Activated T-cell treated with anti-CD3 and anti-CD28 coated beads, Interleukin-2, amount 50 U/mL, for 24 hours (primary cell): ENCODE measurements around the gene ACOD1.
A peak's percentile ranks its signal among the peaks of the same experiment; 100 is the strongest.

Experiments
- DNase-seq: peaks from one replicate; pipeline ENCODE4 v3.0.0-alpha.2; 2020
- H3K27ac Mint-ChIP-seq: 2 replicates; pipeline ENCODE4 v1.8.0; 2020; ENCODE audit warnings: mild to moderate bottlenecking, mixed read lengths
- H3K27me3 Mint-ChIP-seq: 2 replicates; pipeline ENCODE4 v1.8.0; 2020; ENCODE audit warnings: mixed read lengths
- H3K36me3 Mint-ChIP-seq: 2 replicates; pipeline ENCODE4 v1.8.0; 2020; ENCODE audit warnings: low read depth, mixed read lengths
- H3K4me1 Mint-ChIP-seq: 2 replicates; pipeline ENCODE4 v1.8.0; 2020; ENCODE audit warnings: low read depth, mixed read lengths
- H3K4me3 Mint-ChIP-seq: 2 replicates; pipeline ENCODE4 v1.8.0; 2020; ENCODE audit warnings: mild to moderate bottlenecking, moderate library complexity, mixed read lengths
- H3K9me3 Mint-ChIP-seq: 2 replicates; pipeline ENCODE4 v1.8.0; 2020; ENCODE audit warnings: mixed read lengths

ACOD1 gene

GRCh38 chr13:76991796-76992547 lies 43.7 kb downstream of the ACOD1 start, which contains the start of gene CLN5:
Gene CLN5 (plus strand): TSS chr13:76992081. CDS start chr13:76992099, 18 bp downstream.
- Mint-ChIP-seq H3K27me3 (peaks cover 5% of the 10 kb centered on the region), H3K4me1 (peaks cover 39% of the 10 kb centered on the region), H3K9me3 (no peaks in the 10 kb centered on the region), H3K36me3 (peaks cover 29% of the 10 kb centered on the region), H3K4me3 (peak within 1 kb of the TSS; percentile 93), H3K27ac (peak within 1 kb of the TSS; percentile 99)
- peak; percentile 95 for DNase-seq

- Mint-ChIP-seq H3K9me3 (no peaks in the 10 kb centered on the region), H3K27me3 (no peaks in the 10 kb centered on the region), H3K27ac (peak overlapping the region; percentile 99), H3K36me3 (peaks cover 35% of the 10 kb centered on the region), H3K4me3 (peak overlapping the region; percentile 93), H3K4me1 (peaks cover 39% of the 10 kb centered on the region)
- peak; percentile 55 for DNase-seq
These were observed 44.3 kb downstream of the ACOD1 start for GRCh38 chr13:76992548-76993001.

GRCh38 chr13:76993021-76993420 lies 44.7 kb downstream of the ACOD1 start:
- DNase-seq = no peak
- peaks cover 41% of the 10 kb centered on the region for H3K4me1 Mint-ChIP-seq

GRCh38 chr13:76993473-76993872 lies 45.2 kb downstream of the ACOD1 start:
- peak overlapping the region; percentile 99 for H3K27ac Mint-ChIP-seq
- peaks cover 45% of the 10 kb centered on the region for H3K4me1 Mint-ChIP-seq
- no peak for DNase-seq
- H3K9me3 Mint-ChIP-seq = no peaks in the 10 kb centered on the region
- peak overlapping the region; percentile 93 for H3K4me3 Mint-ChIP-seq
- no peaks in the 10 kb centered on the region for H3K27me3 Mint-ChIP-seq
- peaks cover 44% of the 10 kb centered on the region for H3K36me3 Mint-ChIP-seq

More at GRCh38 chr13:76993021-76993420, 44.7 kb downstream of the ACOD1 start:
- Mint-ChIP-seq H3K36me3 (peaks cover 40% of the 10 kb centered on the region), H3K27me3 (no peaks in the 10 kb centered on the region), H3K27ac (peak overlapping the region; percentile 99), H3K4me3 (peak overlapping the region; percentile 93), H3K9me3 (no peaks in the 10 kb centered on the region)

- H3K9me3 Mint-ChIP-seq = no peaks in the 10 kb centered on the region
- H3K4me3 Mint-ChIP-seq = peak overlapping the region; percentile 9
- DNase-seq = no peak
- no peaks in the 10 kb centered on the region for H3K27me3 Mint-ChIP-seq
- H3K27ac Mint-ChIP-seq = peak overlapping the region; percentile 35
- H3K4me1 Mint-ChIP-seq = peaks cover 47% of the 10 kb centered on the region
- H3K36me3 Mint-ChIP-seq = peaks cover 52% of the 10 kb centered on the region
These were observed 46.0 kb downstream of the ACOD1 start for GRCh38 chr13:76994281-76994680.

- DNase-seq = no peak
These were observed 52.2 kb downstream of the ACOD1 start for GRCh38 chr13:77000475-77000874.

GRCh38 chr13:77001540-77001939 lies 53.2 kb downstream of the ACOD1 start:
- H3K27ac Mint-ChIP-seq = peak overlapping the region; percentile 85
- no peaks in the 10 kb centered on the region for H3K9me3 Mint-ChIP-seq
- no peak for DNase-seq
- peaks cover 74% of the 10 kb centered on the region for H3K36me3 Mint-ChIP-seq
- H3K4me3 Mint-ChIP-seq = no peak overlapping the region
- peaks cover 44% of the 10 kb centered on the region for H3K4me1 Mint-ChIP-seq
- H3K27me3 Mint-ChIP-seq = no peaks in the 10 kb centered on the region

More at GRCh38 chr13:77000475-77000874, 52.2 kb downstream of the ACOD1 start:
- no peak overlapping the region for H3K4me3 Mint-ChIP-seq
- H3K9me3 Mint-ChIP-seq = no peaks in the 10 kb centered on the region
- peaks cover 81% of the 10 kb centered on the region for H3K36me3 Mint-ChIP-seq
- peaks cover 42% of the 10 kb centered on the region for H3K4me1 Mint-ChIP-seq
- no peaks in the 10 kb centered on the region for H3K27me3 Mint-ChIP-seq
- peak overlapping the region; percentile 39 for H3K27ac Mint-ChIP-seq

GRCh38 chr13:77001963-77002587 lies 53.8 kb downstream of the ACOD1 start:
- no peaks in the 10 kb centered on the region for H3K9me3 Mint-ChIP-seq
- no peak overlapping the region for H3K4me3 Mint-ChIP-seq
- H3K27me3 Mint-ChIP-seq = no peaks in the 10 kb centered on the region
- DNase-seq = no peak
- H3K36me3 Mint-ChIP-seq = peaks cover 72% of the 10 kb centered on the region
- peak overlapping the region; percentile 85 for H3K27ac Mint-ChIP-seq
- H3K4me1 Mint-ChIP-seq = peaks cover 44% of the 10 kb centered on the region

GRCh38 chr13:77002590-77003190 lies 54.4 kb downstream of the ACOD1 start:
- Mint-ChIP-seq H3K36me3 (peaks cover 72% of the 10 kb centered on the region), H3K9me3 (no peaks in the 10 kb centered on the region), H3K4me3 (no peak overlapping the region), H3K27me3 (no peaks in the 10 kb centered on the region), H3K27ac (peak overlapping the region; percentile 61), H3K4me1 (peaks cover 49% of the 10 kb centered on the region)
- no peak for DNase-seq
